ENCODE data around the gene CITED2. TPM values are rescaled to one million over a fixed set of nuclear protein-coding genes. Genes with fewer than 3 reads are reported as not detected.
"Not testable (repeated sequence)": the region's sequence is repeated elsewhere in the genome, so short reads cannot be mapped to it uniquely, and the experiment has no call there.

CITED2 gene
- total RNA-seq, 1 donor from 2014 or later = 36.3 TPM

DNA sequence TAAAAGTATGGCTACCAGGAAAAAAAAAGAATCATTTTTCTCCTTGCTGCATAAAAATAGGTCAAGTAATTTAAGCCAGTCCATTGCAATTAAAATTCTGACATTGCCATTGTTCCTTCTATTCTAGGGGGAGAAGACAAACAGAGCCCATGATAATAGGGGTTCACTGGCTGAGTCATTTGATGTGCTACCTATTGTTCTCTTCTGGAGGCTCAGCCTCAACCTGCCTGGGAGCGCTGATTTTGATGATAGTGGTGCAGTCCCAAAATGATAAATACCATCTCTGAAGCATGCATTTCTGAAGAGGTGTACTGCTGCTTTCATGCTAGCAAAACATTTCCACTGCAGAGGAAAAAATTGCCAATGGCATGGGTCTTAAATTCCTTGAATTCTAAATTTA lies 5.8 kb downstream of the CITED2 start:
- DNase-seq (ENCODE audit: low spot score in 2 of 2) = no peak
- FAIRE-seq = no peak

DNA sequence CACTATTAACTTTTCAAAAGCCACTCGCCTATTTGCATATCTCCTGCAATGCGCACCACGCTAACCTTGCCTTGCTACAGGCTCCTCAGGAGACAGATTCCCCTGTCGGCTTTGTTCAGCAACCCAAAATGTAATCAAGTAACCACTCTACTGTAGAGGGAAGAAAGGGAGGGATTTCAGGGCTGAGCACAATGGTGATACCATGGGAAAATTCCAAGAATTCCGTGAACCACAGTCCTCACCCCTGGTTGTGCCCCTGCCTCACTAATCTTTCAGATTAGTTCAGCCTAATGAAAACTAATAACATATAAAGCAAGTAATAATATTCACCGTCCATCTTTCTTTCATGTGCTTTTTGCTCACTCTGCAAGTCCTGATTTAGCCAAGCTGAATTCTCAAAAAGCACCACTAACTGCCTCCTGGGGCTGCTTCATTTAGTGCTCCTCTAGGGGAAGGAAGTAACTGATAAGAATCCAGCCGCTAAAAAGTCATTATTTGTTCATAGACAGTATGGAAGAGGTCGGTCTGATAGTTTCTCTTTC lies 6.6 kb downstream of the CITED2 start:
- DNase-seq (ENCODE audit: low spot score in 2 of 2) (no peak), FAIRE-seq (no peak)

DNA sequence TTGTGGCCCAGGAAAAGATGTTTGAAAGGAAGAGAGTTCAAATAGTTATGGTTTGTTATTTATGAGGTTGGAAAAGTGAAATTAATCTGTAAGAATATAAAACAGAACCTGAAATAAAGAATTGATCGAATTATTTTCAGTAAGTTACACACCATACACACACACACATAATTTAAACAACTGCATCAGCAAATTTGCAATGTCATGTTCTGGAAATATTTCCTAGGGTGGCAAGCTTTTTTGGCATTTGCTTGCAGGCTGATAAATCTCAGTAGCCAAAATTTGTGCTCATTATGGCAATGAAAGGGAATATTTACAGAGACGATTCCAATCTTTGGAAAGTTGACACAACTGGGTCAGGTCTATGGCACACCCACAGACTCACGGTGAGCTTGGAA lies 9.5 kb downstream of the CITED2 start:
- no peak for DNase-seq (ENCODE audit: low spot score in 2 of 2)
- no peak for FAIRE-seq

DNA sequence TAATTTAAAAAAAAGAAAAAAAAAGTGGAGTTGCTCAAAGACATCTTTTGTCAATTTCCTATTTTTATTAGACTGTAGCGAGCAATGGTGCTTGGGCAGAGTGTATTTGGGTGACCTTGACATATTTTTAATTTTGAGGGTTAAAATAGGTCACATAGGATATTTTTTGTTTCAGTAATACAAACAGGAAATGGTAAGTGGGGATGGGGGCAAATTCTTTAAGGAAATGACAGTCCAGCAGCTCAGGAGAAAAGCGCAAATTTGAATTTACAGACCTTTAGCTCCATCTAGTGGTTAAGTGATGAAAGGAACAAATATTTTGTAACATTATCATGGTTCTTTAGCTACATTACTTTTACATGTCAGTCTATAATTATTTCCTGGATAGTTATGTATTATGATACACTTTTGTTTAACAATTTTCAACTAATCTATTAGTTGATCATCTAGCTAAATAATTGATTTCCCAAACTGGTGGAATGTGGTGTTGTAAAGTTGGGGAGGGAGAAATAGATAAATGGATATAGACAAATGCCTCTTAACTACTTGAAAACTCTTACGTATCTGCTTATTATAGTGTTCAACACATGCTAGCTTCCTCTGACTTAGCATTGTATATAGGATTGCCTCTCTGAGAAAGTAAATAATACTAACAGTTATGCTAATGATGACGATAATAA lies 10.0 kb downstream of the CITED2 start:
- FAIRE-seq (peak; percentile 92), DNase-seq (ENCODE audit: low spot score in 2 of 2) (peak in 1 of 2 donors; percentile 40)

DNA sequence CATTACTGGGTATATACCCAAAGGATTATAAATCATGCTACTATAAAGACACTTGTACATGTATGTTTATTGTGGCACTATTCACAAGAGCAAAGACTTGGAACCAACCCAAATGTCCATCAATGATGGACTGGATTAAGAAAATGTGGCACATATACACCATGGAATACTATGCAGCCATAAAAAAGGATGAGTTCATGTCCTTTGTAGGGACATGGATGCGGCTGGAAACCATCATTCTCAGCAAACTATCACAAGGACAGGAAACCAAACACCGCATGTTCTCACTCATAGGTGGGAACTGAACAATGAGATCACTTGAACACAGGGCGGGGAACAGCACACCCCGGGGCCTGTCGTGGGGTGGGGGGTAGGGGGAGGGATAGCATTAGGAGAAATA lies 10.7 kb downstream of the CITED2 start:
- not testable (repeated sequence) for DNase-seq (ENCODE audit: low spot score in 2 of 2); FAIRE-seq

DNA sequence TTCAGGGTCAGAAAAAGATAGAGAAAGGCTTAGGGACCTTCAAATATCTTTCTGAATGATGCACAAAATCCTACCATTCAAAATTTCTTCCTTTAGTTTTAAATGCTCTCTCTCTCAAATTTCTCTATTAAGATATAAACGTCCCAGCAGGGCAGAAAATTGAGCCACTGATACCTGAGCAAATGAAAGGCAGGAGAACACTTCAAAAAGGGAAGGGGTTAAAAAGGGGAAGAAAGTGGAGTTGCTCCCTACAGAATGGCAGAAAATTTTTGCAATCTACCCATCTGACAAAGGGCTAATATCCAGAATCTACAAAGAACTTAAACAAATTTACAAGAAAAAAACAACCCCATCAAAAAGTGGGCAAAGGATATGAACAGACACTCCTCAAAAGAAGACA lies 11.3 kb downstream of the CITED2 start:
- not testable (repeated sequence) for FAIRE-seq; DNase-seq (ENCODE audit: low spot score in 2 of 2)

DNA sequence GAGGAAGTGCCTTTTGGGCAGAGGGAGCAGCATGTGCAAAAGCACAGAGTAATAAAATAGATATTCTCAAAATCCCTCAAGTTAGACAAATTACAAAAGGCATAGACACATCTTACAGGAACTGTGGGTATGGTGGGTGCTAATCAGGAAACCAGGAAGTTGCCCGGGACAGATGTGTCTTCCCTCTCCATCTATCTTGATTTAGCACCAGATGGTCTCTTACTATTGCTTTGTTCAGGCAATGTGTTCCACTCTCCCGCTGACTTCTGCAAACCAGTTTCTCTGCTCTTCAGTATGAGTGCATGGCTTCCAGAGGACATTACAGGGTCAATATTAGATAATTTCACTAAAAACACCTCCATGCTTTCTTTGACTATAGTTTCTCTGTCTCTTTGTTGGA lies 13.2 kb downstream of the CITED2 start:
- DNase-seq (ENCODE audit: low spot score in 2 of 2) (no peak), FAIRE-seq (no peak)

DNA sequence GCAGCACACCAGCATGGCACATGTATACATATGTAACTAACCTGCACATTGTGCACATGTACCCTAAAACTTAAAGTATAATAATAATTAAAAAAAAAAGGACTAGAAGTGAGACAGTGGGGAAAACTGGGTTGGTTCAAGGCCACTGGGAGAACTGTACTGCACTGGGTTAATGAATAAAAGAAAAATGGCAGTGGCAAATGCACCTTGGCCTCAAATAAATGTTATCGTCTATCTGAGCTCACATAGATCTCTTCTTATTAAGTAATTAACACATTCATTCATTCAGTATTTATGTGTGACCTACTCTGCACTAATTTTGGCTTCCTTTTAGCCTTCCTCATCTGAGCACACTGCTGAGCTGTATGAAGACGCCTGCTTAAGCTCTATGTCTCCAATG lies 17.5 kb downstream of the CITED2 start:
- FAIRE-seq (no peak), DNase-seq (ENCODE audit: low spot score in 2 of 2) (no peak)

DNA sequence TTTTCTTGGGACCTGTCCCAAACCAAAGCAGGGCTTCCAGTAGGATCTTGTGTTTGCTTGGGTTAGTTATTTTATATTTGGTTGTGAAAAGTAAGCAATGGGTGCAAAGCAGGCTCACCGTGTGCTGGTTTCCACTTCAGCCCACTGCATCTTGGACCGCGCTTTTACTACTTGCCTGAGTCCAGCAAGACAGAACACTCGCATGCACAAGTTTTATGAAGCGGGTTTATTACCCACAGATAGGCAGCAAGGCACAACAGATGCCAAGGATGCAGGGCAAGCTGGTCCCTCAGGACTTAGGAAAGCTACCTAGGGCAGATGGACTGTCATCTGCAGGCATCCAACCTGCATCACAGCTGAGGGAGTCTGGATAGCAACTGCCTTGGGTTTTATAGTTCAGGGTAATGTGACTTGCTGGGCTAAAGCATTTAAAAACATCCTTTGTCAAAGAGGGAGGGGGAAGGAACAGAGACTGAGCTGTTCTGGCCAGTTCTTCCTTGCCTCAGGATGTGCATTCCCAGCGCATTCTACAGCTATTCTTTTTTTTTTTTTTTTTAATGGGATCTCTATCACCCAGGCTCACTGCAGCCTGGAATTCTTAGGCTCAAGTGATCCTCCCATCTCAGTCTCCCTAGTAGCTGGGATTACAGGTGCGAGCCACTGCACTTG lies 18.5 kb downstream of the CITED2 start:
- DNase-seq (ENCODE audit: low spot score in 2 of 2) = no peak

DNA sequence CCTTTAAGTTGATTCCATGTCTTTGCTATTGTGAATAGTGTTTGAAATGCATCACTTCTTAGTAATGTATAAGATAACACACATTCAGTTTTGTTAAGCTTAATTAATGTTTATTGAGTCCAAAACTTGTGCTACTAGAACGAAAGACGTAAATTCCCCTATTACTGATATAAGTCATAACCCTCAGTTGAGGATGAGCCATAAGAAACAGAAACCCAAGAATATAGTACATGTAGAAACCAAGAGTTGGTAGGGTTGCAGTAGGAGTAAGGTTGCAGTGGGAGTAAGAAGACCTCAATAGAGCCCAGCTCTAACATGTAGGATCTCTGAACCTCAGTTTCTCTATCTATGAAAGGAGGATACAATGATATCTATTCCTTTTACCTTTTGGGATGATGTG lies 19.3 kb downstream of the CITED2 start:
- FAIRE-seq = no peak
- no peak for DNase-seq (ENCODE audit: low spot score in 2 of 2)

More for the DNA sequence above, 18.5 kb downstream of the CITED2 start:
- FAIRE-seq = no peak

DNA sequence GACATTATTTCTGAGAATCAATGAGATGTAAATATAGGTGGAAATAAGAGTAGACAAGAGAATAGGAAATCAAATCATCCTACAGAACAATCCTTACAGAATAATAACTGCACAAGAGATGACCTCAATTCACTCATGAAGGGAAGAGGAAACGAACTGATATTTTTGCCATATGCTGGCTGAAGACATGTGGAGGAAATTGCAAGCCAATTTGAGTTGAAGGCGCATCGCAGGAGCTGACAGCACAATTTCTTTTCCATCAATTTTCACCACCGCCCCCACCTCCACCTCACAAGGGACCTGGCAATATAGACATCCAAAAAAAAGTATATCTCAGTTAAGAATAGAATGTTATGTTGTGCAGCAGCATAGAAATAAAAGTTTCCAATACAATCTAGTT lies 20.3 kb downstream of the CITED2 start:
- DNase-seq (ENCODE audit: low spot score in 2 of 2) (no peak), FAIRE-seq (no peak)

DNA sequence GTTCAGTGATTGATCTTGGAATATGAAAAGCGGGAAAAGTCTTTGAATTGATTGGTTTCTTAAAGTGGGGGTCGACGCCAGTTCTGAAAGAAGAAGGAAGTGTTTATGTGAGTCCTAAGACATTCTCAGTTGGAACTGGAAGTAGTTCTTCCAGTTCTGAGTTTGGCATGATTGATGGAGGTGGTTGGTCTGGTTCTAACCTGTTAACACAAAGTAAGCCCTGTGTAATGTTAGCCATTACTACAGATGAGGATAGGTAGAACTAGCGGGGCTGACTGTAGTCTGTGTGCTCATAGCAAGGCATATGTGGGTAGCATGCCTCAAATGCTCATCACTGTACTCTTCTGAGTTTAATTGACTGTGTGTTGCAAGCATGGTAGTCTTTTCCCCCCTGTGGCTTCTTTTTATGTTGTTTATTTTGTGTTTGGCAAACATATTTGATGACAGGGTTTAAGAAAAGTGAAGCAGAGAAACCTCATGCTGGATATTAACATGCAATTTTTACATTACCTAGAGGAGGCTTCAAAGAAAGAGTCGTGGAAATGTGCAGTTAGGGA lies 24.9 kb downstream of the CITED2 start:
- FAIRE-seq (no peak), DNase-seq (ENCODE audit: low spot score in 2 of 2) (no peak)

DNA sequence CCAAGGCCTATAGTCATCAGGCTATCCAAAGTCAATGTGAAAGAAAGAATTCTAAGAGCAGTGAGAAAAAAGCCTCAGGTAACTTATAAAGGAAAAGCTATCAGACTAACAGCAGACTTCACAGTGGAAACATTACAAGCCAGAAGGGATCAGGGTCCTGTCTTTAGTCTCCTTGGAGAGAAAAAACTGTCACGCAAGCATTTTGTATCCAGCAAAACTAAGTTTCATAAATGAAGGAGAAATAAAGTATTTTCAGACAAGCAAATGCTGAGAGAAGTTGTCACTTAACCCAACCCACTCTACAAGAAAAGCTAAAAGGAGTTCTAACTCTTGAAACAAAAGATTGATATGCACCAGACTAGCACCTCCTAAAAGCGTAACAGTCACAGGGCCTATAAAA lies 28.1 kb downstream of the CITED2 start:
- DNase-seq (ENCODE audit: low spot score in 2 of 2) (no peak), FAIRE-seq (no peak)

DNA sequence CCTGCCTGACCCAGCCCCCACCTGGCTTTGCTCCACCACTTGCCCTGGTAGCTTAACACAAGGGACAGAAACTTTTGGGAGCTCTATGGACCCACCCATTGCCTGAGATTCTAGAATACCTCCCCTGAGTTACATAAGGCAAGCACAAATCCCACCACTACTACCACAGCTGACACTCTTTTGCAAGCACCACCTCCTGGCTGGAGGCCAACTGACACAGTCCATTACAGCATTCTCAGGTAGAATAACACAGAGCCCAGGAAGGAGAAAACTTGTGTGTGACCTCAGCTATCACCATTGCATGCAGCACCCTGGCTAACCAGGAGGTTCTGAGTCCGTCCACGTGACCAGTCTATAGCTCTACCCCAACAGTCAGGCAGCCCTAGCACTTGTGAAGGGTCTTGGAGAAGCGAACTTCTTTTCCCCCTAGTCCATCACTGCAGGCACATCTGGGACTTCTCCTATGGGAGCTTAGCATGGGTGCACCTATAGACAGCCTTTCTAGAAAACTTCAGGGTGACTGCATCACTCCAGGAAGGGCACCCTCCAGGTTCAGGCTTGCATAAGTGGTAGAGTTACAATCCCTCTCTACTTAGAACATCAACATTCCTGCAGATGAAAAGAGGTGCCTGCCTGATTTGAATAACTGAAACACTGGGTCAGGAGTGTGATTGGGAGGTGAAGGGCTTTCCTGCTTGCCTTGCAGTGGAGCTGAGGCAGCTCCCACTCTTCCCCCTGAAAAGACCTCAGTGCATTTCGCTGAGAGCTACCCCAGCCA lies 30.1 kb downstream of the CITED2 start:
- FAIRE-seq = no peak
- no peak for DNase-seq (ENCODE audit: low spot score in 2 of 2)

DNA sequence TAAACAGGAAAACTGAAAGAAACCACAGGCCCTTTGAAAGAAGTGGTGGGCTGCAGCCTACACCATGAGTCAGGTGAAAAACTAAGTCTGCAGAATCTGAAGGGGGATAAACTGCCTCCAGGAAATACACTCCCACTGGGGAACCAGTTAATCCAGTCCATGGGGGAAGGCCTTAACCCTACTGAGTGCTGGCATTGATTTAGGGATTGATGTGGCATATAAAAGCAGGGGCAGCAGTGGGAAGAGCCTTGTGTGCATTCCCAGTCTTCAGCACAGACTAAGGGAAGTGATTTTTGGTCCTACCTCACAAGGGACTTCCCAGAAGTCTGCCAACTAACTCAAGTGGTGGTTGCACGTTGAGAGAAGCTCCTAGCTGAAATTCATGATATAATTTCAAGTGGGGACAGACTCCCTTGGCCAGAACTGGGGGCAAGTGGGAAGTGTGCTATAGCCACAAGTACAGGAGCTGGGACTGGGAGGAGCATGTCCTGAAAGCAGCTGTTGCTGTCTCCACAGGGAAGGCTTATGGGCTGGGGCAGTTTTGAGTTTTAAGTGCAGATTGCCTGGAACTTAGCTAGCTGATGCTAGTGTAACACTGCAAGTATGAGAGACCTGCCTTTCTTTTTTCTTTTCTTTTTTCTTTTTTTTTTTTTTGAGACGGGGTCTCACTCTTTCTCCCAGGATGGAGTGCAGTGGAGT lies 31.2 kb downstream of the CITED2 start:
- DNase-seq (ENCODE audit: low spot score in 2 of 2) (no peak), FAIRE-seq (no peak)

DNA sequence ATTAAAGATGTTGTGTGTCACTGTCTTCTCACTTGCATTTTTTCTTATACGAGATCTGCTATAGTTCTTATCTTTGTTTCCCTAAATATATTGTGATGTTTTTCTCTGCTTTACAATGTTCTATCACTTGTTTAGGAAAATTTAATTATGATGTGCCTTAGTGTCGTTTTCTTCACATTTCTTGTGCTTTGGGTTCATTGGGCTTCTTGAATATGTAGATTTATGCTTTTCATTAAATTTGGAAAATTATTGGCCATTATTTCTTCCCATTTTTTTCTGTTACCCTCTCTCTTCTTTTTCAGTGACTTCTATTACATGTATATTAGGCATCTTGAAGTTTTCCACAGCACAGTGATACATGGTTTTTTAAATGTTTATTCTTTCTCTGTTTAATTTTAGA lies 33.4 kb downstream of the CITED2 start:
- FAIRE-seq (no peak), DNase-seq (ENCODE audit: low spot score in 2 of 2) (no peak)

DNA sequence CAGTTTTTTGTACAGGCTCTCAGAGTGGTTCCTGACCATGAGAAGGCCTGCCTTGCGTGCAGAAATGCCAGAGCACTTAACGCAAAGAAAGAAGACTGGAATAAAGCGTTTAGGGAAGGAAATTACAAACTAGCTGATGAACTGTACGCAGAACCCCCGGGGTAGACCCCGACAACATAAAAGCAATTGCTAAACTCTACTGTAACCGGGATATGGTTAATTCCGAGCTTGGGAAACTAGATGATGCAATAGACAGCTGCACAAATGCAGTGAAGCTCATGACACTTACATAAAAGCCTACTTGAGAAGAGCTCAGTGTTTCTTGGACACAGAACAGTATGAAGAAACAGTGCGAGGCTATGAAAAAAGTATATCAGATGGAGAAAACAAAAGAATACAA lies 35.7 kb downstream of the CITED2 start:
- FAIRE-seq (no peak), DNase-seq (ENCODE audit: low spot score in 2 of 2) (no peak)

DNA sequence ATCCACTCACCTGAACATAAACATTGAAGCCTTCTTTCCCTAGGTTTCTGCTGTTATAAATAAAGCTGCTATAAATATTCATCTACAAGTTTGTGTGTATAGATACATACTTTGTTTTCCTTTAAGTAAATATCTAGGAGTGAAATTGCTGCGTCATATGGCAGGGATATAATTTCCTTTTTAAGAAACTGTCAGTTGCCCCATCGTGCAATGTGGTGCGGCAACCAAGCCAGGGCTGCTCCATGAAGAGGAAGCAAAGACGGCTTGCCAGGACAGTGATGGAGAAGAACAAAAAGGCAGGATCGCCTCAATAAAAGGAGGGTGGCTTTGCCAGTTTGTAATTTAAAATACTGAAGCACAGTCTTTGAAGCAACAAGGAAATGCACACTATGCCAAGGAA lies 36.6 kb downstream of the CITED2 start:
- FAIRE-seq (no peak), DNase-seq (ENCODE audit: low spot score in 2 of 2) (no peak)

DNA sequence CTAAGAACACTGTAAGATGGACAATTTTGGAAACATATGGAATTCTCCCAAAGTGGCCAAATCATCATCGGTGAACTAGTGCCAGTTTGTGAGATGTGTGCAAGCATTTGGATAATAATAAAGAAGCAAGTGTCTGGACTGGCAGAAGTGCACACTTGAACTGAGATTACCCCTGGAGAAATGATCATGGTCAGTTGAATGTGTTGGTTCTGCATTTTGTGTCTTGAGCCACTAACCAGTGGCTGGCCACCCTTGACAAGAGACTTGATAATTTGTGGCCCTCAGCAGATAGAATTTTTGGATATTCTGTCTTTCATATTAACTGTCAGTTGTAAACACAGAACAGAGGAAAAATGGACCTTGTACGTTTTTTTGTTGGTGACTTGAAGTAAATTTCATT lies 37.4 kb downstream of the CITED2 start:
- DNase-seq (ENCODE audit: low spot score in 2 of 2) (no peak), FAIRE-seq (no peak)

DNA sequence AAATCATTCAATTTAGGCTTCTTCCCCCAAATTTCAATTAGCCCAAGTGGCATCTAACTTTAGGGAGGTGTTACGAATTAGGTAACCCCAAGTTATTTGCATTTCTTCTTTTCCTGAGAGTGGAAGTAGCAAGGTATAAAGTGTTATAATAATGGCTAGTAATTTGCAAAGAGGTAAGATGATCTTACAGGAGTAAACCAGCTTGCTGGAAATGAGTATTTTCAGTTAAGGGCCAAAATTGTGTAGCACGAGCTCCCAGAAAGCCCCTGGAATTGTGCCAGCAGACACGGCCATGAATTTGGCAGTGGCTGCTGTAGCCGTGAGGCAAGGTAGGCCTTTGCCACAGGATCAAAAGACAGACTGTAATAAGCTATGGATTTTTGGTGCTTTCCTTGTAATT lies 38.0 kb downstream of the CITED2 start:
- no peak for DNase-seq (ENCODE audit: low spot score in 2 of 2)
- no peak for FAIRE-seq
